ENCODE data around the gene PAQR5.

The PAQR5 gene

GRCh38 chr15:69450968-69451695 is 152.4 kb downstream of the PAQR5 start:
- DNase-seq (ENCODE audit: insufficient read length) (no peak), FAIRE-seq (no peak)
- no peak for TF ChIP-seq POLR2AphosphoS5 (IDR thresholded peaks at IDR 0.05; ENCODE audit: low read depth, low read length)
- no peak for TF ChIP-seq POLR2A (IDR thresholded peaks at IDR 0.05; ENCODE audit: low read depth, low read length)
- no peak for TF ChIP-seq TAF1 (IDR thresholded peaks at IDR 0.05; ENCODE audit: borderline replicate concordance, low read depth, low read length)

- DNase-seq (ENCODE audit: insufficient read length) = no peak
- TF ChIP-seq TAF1 (IDR thresholded peaks at IDR 0.05; ENCODE audit: borderline replicate concordance, low read depth, low read length) = 0 out of 2 replicates have a peak, but pooled peaks have one; percentile 0
- no peak for TF ChIP-seq POLR2A (IDR thresholded peaks at IDR 0.05; ENCODE audit: low read depth, low read length)
- no peak for TF ChIP-seq POLR2AphosphoS5 (IDR thresholded peaks at IDR 0.05; ENCODE audit: low read depth, low read length)
- peak; percentile 90 for FAIRE-seq
Observed at GRCh38 chr15:69451951-69452691, 153.4 kb downstream of the PAQR5 start.

GRCh38 chr15:69452692-69453521 is 154.2 kb downstream of the PAQR5 start, which contains the start of gene RPLP1:
Gene RPLP1, plus strand, starts transcription at chr15:69452818. Its CDS starts 131 bp downstream, at chr15:69452949.
- TF ChIP-seq POLR2AphosphoS5 (IDR thresholded peaks at IDR 0.05; ENCODE audit: low read depth, low read length) (peak; percentile 100), POLR2A (IDR thresholded peaks at IDR 0.05; ENCODE audit: low read depth, low read length) (peak; percentile 100), TAF1 (IDR thresholded peaks at IDR 0.05; ENCODE audit: borderline replicate concordance, low read depth, low read length) (peak; percentile 100)
- DNase-seq (ENCODE audit: insufficient read length) (peak; percentile 79), FAIRE-seq (no peak)

GRCh38 chr15:69454953-69455352 is 156.2 kb downstream of the PAQR5 start:
- FAIRE-seq = no peak
- TF ChIP-seq POLR2AphosphoS5 (IDR thresholded peaks at IDR 0.05; ENCODE audit: low read depth, low read length) (no peak), POLR2A (IDR thresholded peaks at IDR 0.05; ENCODE audit: low read depth, low read length) (no peak), TAF1 (IDR thresholded peaks at IDR 0.05; ENCODE audit: borderline replicate concordance, low read depth, low read length) (no peak)

GRCh38 chr15:69456208-69457166 is 157.8 kb downstream of the PAQR5 start:
- DNase-seq (ENCODE audit: insufficient read length) = no peak
- peak; percentile 83 for TF ChIP-seq POLR2A (IDR thresholded peaks at IDR 0.05; ENCODE audit: low read depth, low read length)
- TF ChIP-seq TAF1 (IDR thresholded peaks at IDR 0.05; ENCODE audit: borderline replicate concordance, low read depth, low read length) = no peak
- peak; percentile 86 for TF ChIP-seq POLR2AphosphoS5 (IDR thresholded peaks at IDR 0.05; ENCODE audit: low read depth, low read length)

More at GRCh38 chr15:69454953-69455352, 156.2 kb downstream of the PAQR5 start:
- no peak for DNase-seq (ENCODE audit: insufficient read length)

More at GRCh38 chr15:69456208-69457166, 157.8 kb downstream of the PAQR5 start:
- no peak for FAIRE-seq
